DMS153 (cell line): ENCODE data around the gene FARS2.

Source experiments
- DNase-seq: peaks from one replicate; lab custom pipeline; 2025; lab: John Stamatoyannopoulos, UW

FARS2 gene

DNA sequence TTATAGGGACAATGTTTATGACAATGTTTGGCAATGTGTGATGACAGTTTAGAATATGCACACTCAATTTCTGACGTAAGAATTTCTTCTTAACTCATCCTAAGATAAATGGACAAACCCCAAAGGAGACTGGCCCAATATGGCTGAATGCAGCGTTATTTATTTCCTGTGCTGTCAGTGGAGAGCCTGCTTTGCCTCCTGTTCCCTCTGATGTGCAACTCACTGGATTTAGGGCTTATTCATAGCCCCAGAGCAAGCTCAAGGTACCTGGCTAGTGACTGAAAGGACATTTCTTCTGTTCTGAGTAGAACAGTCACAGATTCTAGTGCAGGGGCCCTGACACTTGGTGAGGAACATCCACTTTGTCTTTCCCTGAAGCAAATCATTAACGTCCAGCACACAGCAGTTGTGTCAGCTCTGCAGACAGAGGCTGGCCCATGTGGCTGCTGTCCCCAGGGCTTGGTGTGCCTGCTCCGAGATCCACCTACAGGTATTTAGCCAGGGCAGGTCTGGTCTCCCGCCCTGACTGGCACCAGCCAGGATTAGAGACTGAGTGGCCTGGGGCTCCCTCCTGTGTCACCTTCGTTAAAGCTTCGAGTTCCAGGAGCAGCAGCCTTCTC is 64.8 kb downstream of the FARS2 start:
- DNase-seq = no peak

DNA sequence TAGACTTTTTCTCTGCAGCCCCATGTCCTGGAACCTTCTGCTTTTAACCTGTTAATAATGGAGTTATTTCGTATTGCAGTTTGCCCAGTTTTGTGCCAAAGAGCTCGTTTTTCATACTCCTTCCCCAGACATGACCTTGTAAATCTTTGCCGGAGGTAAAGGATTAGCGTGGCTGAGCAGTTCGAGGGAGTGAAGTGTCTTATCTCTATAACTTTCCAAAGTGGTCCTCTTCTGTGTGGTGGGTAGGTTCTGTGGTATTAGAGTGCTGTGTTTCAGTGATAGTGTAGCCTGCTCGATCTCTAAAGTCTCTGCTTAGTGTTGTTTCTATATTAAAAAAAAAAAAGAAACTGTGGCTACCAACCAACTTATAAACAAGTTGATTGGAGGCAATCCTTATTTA is 67.5 kb downstream of the FARS2 start:
- DNase-seq = no peak

DNA sequence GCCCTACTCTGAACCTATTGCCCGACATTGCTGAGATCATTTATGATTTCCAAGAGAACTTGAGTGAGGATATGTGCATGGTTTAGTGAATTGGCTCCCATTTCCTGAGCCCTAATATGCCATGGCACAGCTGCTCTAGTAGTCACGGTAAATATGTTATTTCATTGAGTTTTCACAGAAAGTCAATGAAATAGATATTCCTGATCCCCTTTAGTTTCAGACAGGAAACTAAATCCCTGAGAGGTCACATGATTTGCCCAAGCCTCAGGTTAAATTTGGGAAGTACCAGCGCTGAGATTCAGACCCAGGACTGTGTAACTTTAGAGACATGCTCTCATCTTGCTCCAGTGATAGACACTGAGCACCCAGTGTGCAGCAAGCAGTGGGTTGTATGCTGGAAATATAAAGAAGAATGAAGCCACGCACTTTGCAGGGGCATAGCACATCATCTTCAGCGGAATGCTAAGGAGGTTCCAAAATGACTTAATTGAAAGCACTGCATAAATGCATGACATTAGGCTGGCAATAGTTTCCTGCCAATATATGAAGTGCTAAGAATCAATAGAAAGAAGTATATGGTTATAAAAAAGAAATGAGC is 70.6 kb downstream of the FARS2 start:
- DNase-seq = no peak

DNA sequence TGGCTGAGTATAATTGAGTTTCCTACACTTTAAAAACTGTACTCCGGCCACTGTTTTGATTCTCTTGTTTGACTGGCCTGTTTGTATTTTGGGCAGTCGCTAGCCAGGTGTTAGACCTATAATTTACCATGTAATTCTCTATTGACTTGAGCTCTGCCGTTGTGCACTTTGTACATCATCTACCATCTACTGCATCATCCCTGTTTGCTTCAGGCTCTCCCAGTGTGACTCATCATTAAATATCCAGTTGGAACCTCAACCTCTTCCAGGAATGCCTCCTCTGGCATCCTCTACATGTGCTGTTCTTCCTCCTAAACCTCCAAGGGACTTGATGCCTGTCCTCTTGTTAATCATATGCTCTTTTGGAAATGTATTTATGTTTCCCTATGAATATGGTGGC is 72.3 kb downstream of the FARS2 start:
- peak; percentile 13 for DNase-seq

DNA sequence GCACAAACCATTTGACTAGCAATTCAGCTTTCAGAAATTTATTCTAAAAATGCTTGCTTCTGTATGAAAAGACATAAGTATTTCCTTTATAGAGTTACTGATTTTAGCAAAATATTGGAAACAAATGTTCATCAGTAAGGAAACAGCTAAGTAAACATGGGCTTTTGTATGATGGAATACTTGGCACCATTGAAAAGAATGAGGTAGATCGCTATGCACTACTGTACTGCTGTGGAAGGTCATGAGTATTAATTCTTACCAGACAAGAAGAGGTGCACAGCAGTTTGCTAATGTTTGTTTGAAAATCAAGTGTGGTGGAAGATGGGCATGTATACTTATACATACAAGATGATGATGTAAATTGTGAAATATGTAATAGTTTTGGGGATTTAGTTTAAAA is 73.0 kb downstream of the FARS2 start:
- no peak for DNase-seq

DNA sequence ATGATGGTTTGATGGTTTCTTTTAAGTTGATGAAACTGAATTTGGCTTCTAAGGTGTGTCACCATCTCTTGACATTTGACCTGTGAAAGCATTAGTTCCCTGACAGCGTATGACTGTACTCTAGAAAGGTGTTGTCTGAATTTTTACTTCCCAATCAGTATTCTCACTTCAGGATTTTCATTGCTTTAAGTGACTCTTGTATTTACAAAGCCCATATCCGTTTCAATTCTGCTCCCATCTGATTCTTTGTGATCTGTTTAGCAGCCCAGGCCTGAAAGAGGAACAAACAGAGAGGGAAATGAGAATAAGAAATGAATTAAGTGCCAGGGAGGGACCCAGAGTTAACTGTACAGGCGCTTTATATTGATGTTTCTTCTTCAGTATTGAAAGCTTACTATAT is 73.7 kb downstream of the FARS2 start:
- peak; percentile 3 for DNase-seq

DNA sequence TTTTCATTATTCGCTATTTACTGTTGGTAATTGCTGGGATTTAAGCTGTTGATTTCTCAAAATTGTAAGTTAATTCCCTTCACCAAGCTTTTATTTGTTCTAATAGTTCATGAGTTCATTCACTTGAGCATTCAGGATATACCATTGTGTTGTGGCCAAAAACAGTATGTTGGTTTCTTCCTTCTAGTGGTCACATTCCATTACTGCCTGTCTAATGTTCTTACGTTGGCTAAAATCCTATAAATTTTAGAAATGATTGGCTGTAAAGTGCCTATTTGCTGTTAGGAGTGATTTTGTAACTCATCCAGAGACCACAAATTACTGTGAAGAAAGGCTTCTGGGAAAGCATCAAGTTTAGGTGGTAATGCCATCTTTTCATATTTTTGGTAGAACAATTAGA is 76.3 kb downstream of the FARS2 start:
- DNase-seq = no peak

DNA sequence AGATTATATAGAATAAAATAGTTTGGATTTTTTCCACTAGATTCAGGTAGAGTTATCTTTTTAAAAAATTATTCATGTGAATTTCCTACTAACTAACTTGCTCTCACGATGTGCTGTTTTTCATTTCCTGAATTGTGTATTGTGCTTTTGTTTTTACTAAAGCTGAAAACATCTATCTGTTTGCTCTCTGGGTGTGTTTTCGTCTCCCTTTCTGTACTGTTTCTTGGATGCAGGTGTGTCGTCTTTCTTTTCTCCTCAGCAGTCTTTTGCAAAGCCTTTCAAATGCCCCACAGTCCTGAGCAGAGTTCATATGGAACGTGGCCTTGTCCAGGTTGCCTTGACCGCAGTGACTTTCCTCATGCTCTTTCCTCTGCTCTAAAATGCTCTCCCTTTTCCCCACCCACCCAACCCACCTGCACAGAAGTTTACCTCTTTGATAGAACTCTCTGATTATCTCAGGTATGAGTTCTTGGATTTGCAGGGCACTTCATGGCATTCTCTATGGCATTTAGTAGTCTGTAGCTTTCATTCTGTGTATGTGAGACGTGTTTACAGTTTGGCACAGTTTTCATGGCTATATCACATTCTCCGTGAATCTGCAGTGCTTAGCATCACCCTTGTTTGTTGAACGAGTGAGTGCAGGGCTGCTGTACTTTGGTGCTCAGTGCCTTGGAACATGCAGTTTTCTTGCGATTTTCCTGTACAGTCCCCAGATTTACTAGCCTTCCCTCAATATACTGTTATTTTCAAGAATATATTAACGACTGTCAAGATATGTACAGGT is 77.1 kb downstream of the FARS2 start:
- DNase-seq = no peak

DNA sequence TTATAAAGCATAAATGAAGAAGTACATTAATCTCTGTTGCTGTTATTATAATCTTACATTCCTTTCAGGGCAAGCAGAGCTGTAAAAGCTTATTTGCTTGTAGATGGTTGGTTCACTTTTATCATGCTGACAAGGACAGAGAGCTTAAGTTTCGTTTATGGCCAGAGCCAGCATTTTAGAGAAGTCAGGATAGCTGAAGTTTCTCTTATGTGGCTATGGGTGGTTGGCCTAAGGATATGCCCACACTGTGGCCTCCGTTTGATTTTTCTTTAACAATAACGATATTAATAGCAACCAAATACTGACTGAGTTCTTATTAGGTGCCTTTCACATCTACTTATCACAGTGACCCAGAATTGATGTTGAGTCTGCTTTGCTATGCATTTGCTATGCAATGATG is 78.5 kb downstream of the FARS2 start:
- no peak for DNase-seq

DNA sequence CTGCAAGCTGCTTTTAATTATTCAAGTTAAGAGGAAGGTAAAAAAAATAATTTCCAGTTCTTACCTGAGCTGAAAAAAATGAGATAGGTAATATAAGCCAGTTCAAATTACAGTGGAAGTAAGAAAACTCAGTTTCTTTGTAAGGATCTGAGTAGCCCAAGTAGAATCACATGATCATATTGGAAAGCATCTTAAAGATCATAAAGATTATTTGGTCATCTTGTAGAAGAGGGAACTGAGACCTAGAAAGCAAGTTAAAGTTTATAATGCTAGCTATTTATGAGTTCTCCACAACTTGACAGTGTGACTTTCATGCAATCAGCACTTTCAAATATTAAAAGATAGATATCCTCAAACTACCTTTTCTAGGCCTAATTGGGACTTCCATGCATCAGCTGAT is 80.5 kb downstream of the FARS2 start:
- no peak for DNase-seq

DNA sequence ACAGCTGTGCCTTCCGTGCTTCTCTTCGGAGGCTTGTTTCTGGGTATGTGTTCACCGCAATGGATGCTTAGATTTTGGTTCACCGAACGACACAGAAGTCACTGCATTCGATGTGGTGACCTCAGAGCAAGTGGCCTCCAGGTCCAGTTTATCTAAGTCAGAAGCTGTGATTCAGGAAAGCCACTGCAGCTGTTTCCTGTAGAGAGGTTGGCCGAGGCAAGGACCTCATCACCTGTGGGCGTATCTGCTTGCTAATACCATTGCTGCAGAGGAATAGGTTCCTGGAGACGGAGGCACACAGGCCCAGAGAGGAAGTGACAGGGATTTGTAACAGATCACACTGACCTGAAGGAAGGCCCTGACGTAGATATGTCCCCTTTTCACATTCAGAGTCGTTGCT is 82.7 kb downstream of the FARS2 start:
- DNase-seq = no peak

DNA sequence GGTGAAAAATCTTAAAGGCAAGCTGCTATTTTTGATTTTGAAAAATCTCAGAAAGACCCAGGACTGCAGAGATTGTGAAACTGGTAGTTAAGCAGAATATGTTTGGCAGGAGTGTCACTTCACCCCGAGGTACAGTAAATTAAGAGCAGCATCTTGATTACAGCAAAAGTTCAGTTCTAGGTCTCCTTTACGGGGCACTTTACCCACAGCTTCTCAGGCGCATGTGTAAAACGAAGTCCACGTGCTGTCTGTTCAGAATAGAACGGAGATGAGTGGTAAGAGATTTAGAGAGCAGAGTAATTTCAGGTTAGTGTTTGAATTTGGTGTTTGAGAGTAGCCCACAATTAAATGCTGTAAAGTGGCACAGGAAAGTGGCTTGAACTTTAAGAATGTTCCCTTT is 84.0 kb downstream of the FARS2 start:
- DNase-seq = no peak

DNA sequence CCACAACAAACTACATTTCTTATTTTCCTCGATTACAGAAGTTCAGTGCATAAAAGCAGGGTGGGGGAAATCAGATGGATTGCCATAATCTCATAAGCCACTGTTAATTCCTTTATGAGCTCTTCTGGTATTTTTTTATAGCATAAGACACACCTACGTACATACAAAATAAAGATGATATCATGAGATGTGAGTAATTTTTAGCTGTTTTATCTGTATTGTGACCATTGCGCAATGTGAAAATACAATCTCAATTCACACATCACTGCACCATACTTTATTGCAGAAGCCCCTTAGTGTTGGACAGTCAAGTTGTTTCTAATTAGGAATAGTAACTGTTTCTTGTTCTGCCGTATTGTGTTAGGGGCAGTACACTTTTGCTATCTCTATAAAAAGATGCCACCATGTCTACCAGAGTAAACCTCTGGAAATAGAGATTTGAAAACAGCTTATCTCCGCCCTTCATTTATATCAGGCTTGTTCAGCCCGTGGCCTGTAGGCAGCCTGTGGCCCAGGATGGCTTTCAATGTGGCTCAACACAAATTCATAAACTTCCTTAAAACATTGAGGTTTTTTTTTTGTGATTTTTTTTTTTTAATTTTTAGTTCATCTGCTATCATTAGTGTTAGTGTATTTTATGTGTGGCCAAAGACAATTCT is 90.4 kb downstream of the FARS2 start:
- DNase-seq = no peak

DNA sequence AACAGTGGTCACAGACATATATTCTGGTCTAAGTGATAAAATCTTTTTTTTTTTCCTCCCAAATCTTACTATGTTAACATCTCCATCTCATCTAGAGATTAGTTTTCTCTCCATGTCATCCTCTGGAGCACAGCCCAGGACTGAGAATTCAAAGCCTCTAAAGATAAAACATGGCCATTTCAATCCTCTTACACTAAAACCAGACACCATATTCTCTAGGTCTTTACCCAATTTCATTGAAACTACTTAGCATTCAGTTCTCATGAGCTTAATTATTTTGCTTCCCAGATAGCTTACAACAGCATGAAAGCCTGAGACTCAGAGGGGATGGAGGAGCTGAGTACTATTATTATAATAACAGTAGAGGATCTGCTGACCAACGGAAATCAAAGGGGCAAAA is 92.7 kb downstream of the FARS2 start:
- DNase-seq = no peak

DNA sequence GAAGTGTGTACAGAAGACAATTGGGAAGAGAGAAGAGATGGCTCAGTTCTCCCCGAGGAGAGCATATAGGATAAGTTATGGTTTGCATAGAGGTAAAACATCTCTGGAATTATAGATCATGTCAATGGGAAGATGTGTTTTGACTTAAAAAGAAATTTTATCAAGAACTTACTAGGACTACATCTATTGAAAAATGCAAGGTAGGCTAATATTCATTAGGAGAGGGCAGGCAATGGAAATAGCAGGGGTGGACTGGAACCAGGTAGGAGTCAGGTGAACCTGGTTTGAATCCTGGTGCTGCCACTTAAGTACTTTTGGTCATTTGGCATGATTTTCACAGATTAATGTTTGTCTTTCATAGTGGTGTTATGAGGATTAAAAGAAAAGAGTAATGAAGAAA is 96.2 kb downstream of the FARS2 start:
- no peak for DNase-seq

DNA sequence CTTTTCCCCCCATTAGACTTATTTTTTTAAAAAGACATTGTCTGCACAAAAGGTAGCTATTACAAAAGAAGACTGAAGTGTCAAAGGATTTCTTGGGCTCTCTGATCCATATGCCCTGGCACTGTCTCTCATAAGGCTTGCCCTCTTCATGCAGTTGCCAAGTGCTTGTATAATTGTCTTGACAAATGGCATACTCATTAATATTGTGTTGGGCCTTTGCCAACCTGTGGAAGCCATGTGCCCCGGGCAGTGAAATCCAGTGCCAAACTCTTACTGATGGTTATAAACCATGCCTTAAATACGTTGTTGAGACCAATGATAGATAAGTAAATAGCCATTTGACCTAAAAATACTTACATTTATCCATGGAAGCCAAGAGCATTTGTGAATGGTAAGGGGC is 98.1 kb downstream of the FARS2 start:
- peak; percentile 5 for DNase-seq

DNA sequence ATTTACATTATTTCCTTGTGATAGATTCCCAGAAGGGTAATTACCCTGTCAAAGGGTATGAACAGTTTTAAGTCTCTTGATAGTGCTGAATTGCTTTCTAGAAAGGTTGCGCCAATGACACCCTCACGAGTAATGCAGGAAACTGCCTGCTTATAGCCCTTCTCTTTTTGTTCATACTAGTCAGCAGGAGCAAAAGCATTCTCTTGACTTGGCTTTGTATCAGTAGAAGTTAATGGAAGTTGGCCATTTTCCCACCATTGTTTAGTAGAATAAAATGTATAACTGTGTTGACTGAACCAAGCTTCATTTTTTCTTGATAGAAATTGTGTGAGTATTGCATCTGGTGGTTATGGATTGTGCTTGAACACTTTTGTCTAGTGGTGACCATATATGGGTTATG is 100.1 kb downstream of the FARS2 start:
- DNase-seq = no peak

DNA sequence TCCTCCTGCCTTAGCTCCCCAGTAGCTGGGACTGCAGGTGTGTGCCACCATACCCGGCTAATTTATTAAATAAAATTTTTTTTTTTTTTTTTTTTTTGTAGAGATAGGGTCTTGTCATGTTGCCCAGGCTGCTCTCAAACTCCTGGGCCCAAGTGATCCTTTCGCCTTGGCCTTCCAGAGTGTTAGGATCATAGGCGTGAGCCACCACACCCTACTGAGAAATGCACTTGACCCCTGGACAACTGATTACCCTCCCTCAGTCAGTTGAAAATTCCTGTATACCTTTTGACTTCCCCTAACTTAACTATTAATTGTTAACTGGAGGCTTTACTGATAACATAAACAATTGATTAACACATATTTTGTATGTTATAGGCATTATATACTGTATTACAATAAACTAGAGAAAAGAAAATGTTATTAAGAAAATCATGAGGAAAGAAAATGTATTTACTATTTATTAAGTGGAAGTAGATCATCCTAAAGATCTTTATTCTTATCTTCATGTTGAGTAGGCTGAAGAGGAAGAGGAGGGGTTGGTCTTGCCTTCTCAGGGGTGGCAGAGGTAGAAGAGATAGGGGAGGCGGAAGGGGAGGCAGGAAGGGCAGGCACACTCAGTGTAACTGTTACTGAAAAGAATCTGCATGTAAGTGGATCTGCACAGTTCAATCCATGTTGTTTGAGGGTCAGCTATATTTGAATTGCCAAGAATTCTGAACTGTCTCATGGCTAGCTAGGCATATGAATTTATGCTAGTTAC is 104.3 kb downstream of the FARS2 start:
- DNase-seq = no peak

DNA sequence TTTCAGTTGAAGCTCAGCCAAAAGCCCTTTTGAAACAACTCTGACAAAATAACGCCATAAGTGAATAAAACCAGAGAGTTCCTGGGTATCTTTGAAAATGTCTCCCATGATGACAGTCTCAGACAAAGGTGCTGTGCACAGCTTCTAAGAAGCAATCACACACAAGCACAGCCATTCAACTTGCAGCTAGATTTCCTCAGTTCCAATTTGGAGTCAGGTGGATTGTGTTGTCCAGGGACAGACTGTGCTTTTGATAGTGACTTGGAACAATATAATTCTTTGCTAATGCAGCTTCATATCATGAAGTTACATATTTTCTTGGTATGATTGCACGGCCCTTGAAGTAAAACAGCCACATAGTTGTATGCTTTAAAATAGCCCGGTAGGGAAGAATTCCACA is 105.6 kb downstream of the FARS2 start:
- no peak for DNase-seq

DNA sequence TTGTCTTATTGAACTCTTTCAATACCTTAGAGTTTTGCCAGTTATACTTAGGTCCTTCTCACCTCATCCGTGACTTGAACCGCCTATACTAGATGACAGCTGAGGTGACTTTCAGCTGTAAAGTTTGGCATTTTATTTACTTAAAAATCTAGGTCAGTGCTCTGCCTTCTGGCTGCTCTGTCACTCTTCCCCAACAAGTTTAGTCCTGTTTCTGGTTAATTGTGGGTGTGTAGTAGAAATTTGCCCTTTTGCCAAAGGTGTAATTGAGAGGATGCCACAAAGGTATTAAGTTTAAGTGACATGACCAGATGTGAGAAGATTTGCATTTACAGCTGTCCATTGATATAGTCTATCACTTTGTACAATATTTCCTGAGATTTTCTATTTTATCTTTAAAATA is 106.2 kb downstream of the FARS2 start:
- no peak for DNase-seq

DNA sequence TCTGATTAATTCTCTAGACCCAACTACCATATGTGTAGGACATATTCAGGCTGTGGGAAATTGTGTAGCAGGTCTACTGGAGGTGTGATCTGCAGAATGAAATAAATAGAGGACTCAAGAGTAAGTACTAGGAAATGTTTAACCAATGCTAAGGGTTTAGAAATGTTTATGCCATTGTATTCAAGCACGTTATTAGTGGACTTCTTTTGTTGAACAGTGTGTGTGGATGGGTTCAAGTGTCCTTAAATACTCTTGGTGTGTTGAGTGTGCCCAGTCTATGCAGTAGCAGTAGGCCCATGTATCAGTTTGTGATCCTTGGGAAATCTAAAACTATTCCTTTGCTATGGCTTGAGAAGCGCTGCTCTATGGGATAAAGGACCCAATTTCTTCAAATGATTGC is 112.1 kb downstream of the FARS2 start:
- no peak for DNase-seq

DNA sequence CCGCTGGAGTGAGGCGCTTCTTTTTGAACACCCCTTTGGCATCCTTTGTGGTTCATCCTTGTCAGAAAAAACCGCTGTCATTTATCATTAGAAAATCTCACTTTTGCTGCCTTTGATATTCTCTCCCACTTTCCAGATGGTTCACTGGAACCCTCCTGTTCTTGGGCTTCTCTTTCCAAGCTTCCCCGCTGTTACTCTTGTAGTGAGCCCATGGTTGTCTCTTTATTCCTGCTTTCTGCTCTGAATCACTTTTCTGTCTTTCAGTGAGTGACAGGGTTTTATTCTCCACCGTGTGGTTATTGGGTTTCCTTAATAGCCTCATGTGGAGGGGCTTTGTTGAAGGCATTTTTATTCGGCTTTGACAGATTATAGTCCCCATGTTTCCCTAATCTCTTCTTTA is 117.0 kb downstream of the FARS2 start:
- no peak for DNase-seq
